GM18870 (cell line): Measurements from ENCODE around the gene FOXP1.
A peak's percentile ranks its signal among the peaks of the same experiment; 100 is the strongest.

ENCODE experiments used
- ATAC-seq: cut with Tn5 transposase; IDR thresholded peaks from one replicate; pipeline ENCODE4 v1.9.1; 2021; ENCODE audit warnings: moderate library complexity; ENCODE audit not compliant: unreplicated experiment

FOXP1 gene

DNA sequence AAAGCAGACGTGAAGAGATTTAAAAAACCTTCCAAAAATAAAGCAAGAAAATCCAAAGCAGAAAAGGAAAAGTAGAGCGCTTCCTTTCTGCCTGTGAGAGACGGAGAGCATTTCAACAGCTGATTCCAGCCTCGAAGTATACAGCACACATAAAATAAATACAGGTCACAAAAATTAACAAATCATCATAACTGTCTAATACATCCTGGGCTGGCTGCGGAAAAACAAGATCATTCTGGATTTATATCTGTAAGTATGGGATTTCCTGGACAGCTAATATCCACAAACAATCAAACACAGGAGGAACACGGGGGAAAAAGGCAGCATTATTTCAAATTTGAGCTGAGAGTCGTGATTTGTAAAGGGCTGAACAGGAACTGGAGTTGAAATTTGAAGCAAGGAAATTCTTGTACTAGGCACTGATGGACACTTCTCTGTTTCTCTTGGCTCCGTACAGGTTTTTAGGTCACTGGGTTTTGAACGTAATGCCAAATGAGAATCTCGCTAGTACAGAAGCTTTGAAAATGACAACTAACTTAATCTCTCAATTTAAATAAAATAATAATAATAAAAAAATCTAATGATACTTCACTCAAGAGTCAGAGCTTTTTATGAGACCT lies 577.7 kb downstream of the FOXP1 start:
- no peak for ATAC-seq

DNA sequence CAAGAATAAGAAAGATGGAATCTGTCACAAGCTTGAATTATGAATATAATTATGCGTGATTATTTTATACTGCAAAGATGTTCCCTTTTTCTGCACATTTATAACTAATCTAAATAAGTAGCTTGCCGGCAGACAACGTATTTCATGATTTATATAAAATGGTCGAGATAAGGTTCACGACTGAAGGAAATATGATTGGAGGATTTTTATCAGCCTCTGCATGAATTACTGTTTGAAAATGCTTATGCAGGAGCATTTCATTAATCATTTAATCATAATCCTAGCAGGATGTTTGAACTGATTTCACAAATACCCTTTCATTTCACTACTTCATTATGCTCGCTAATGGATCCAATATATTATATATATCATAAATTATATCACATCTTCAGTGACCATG lies 580.0 kb downstream of the FOXP1 start:
- no peak for ATAC-seq

DNA sequence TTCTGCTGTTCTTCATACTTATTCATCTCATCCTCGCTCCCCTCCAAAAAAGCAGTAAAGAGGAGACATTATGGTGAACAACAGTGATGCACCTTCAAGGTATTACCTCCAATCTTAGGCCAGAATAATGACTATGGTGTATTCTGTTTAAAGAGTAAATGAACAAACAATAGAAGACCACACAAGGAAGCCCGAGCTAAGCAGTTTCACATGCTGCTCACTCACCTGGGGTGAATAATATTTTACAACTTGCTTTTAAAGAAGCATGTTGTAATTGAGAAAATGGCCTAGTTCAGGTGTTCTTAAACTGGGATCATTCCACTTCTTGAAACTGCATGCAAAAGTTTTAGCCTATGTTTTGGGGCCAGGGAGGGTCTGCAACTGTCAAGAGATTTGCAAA lies 581.2 kb downstream of the FOXP1 start:
- no peak for ATAC-seq

DNA sequence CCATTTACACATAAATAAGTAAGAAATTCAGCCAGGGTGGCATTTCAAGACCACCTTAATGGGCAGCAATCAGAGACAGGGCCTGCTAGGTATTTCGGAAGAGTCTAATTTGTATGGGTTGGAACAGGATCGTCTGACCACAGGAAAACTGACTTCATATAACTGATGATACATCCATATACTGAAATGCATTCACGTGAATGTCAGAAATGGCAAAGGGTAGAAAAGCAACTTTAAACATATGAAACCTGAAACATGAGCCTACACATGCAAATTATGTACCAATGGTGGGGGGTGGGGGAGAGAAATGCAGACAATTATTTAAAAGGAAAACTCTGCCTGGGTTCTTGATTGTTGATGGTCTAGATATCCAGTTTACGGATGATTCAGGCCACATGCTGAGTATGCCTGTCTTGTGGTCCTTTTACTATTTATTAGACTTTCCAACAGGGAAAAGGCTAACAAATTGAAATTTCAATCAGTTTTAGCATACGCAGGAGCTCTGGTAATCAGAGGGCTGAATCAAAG lies 582.2 kb downstream of the FOXP1 start:
- no peak for ATAC-seq

DNA sequence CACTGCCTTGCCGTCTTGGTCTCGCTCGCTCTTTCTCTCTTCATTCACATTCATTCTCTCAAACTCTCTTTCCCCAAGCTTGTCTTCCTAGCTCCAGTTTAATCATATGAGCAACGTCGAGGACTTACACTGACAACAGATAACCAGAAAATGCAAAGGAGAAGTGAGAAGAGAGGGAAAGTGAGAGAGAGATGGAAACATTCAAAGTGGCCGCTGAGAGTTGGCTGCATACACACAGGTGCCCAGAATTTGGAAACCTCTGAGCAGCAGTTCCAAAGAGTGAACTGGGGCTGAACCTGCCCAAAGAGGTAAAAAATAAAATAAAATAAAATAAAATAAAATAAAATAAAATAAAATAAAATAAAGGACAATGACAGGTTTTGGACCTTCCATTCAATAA lies 583.0 kb downstream of the FOXP1 start:
- ATAC-seq = no peak

DNA sequence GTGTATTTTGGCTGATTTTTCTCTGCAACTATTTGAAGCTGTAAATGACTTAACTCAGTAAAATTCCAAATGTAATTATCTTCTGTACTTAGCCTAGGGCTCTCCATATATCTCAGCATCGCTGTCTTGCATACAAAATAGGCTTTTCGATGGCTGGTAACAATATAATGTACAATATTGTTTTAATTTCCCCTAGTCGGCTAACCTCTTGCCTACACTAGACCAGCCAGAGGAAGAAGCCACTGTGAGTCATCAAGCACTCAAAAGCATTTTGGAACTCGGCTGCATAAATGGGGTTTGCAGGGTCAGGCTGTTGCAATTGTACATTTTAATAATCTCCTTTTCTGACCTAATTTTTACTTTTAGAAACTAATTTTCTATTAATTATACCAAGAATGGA lies 583.8 kb downstream of the FOXP1 start:
- ATAC-seq = no peak

DNA sequence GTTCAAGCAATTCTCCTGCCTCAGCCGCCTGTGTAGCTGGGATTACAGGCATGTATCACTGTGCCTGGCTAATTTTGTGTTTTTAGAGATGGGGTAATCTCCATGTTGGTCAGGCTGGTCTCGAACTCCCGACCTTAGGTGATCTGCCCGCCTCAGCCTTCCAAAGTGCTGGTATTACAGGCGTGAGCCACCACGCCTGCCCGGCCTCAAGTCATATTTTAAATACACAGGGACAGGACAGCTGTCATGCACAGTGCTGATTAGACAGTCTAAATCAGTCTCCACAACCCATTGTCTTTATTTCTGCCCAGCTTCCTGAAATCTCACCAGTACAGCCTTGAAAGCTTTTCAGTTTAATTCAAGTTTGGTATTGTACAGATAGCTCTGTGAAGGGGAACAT lies 587.4 kb downstream of the FOXP1 start:
- no peak for ATAC-seq

DNA sequence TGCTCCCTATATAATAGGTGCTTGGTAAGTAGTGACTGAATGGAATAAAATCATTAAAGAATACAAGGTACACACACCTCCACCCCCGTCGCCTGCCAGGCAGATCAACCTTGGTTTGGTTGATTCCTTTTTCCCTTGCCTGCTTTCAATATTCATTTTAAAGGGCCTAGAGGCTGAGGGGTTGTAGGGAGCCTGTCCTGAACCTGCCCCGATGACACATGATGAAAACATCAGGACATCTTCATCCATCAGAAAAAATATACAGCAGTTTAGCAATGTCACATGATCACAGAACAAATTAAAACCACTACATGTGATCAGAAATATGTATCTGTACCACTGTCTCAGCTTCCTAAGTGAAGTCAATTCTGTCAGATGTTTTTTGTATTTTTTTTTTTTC lies 588.9 kb downstream of the FOXP1 start:
- ATAC-seq = no peak

DNA sequence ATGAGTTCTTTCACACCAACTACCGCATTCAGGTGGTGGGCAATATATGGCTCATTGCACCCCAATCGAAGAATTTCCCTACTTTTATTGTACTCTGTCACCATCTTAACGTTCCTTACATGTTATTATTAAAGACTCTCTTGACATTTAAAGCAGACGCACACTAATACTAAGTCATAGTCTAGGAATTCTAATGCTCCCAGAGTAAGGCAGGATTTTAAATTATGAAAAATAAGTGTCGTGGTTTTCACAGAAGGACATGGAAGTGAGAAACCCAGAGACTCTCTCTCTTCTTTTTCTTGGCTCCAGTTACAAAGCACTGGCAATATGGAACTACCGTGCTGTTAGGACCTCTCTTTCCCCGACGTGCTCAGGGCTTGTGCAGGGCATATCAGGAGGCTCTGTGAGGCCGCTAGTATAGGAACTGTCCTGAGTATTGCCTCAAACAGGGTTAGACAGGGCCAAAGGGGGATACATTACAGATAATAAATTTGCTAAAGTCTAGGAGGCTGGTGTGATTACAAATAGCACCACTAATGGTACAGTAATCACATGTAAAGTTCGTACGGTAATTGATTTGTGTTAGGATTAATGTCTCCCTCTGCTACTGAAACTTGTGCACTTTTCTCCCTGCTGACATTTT lies 590.8 kb downstream of the FOXP1 start:
- no peak for ATAC-seq

DNA sequence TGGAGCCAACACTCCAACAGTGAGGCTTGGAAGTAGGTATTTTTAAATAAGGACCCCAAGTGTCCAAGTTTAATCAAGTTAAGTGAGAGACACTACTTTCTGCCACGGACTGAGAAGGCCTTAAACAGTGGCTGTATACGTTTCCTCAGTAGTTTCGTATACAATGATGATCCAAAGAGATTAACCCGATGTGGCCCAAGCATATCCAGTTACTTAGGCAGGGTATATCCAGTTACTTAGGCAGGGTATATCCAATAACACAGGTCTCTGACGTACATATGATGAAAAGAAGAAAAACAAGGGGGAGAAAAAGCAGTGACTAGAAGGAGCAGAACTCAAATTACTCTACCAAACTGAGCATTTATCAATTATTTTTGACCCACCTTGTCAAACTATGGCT lies 591.4 kb downstream of the FOXP1 start:
- no peak for ATAC-seq

DNA sequence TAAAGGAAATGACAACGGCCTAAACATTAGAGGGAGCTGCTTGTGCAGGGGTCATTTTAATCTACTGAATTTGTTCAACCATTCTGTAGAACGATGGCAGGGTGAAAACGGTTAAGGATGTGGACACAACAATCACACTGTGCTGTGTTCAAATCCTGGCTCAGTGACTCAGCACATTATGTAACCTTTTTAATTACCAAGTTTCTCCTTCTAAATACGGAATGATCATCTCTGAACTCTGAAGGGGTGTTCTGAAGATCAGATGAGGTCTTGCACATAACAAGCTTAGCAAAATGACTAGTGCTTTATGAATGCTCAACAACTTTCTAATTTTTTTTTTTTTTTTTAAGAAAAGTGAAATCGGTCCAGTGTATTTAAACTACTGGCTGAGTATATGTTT lies 592.8 kb downstream of the FOXP1 start:
- no peak for ATAC-seq

DNA sequence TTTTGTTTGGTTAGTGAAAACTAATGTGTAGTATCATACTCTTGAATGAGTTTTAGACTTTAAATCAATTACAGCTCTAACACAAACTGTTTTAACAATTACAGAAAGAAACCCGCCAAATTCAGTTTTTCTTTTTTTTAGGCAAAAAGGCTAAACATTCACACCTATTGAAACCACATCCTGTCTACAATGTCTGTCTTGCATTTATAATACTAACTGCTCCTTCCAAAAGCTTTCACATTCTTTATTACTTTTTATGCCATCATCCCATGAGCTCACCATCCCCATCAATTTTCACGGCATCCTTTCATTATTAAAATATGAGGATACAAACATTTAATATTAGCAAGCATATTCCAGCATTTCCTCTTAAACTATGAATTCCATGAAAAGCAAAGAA lies 593.3 kb downstream of the FOXP1 start:
- no peak for ATAC-seq

DNA sequence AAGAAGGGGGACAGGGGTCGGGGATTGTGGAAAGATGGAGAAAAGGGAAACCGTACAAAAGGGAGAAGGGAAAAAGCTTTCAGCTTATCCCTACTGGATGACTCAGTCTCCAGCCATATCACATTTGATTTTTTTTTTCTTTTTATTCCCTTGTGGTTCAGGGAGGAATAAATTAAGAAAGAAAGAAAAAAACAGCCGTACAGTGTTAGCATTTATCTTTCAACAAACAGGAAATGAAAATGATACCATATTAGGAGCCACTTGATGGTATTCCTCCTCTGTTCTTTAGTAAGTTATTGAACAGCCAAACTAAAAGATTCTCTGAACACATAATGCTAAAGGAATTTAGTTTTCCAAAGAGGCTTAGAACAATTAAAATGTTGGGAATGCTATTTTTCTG lies 594.4 kb downstream of the FOXP1 start:
- no peak for ATAC-seq

DNA sequence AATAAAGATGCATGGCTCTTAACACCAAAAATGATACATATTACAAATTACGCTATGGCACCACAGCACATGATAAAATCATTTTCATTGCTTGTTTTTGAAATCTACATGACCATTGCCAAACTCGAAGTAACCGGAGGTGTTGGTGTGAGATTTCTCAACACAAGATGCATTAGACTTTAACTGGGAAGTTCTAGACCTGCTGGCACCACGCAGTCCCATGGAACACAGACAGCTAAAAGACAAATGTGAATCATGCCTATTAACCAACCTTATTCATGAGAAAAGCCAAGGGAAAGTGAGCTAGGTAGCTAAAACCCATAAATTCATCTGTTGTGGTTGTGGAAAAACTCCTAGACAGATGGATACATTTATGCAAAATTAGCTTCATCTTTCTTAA lies 595.4 kb downstream of the FOXP1 start:
- ATAC-seq = no peak

DNA sequence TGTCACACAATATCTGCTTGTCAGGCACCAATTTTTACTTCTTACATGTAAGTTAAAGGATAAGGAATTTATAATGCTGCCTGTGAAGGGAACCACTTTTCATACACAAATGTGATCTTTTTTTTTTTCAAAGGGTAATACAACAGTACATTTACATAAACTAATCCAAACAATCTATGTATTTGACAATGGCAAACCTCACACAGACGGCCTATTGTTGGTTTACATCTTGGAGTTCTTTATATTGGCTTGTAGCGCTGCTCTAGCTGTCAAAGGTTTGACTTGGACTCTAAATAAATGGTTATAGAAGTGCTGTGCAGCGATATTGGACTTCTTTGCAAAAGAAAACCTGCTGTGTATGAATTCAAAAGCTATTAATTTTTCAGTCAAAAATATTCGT lies 598.0 kb downstream of the FOXP1 start:
- no peak for ATAC-seq

DNA sequence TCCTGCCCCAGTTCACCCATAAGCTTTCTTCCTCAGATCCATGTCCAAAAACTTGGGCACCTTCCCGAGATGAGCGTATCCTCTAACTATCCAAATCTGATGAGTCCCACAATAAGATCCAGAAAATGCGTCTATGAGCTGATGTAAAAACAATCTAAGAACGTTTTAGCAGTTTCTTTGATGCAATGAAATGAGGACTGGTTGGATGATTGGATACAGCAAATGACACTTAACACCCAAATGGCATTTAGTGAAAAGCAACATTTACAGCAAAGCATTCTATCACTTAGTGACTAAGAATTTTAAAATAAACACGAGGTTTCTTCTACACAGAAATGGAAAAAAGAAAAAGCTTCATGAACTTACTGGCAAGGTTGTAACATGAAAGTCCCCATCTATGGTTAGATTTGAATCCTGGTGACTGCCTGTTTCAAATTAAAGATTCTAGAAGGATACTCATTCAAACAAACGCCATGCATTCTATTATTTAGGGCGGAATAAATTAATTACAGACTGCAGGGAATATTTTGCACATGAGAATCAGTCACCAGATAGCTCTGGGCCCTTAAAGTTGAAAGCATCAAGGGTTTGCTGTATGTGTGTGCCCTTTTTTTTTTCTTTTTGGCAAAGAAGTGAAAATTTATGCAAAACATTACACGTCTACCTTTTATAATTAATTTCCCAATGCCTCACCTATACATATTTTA lies 598.6 kb downstream of the FOXP1 start:
- no peak for ATAC-seq

DNA sequence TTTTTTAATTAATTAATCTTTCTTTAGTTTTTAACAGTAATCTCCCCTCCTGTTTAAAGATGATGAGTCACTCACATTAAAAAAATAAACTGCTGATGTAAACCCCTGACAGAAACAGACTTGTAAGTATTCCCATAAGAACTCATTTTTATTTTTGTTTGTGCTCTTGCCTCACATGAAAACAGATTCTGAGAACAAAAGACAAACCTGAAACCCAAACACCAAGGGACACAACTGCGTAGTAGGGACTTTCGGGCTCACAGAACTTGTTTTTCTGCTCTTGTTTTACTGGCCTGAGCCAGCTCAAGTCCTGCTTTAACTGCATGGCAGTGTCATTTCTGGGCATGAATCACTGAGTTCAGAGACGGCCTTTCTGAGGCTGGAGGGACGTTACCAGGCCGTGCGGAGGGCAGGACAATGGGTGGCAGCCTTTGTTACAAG lies 600.8 kb downstream of the FOXP1 start:
- peak; percentile 66 for ATAC-seq

DNA sequence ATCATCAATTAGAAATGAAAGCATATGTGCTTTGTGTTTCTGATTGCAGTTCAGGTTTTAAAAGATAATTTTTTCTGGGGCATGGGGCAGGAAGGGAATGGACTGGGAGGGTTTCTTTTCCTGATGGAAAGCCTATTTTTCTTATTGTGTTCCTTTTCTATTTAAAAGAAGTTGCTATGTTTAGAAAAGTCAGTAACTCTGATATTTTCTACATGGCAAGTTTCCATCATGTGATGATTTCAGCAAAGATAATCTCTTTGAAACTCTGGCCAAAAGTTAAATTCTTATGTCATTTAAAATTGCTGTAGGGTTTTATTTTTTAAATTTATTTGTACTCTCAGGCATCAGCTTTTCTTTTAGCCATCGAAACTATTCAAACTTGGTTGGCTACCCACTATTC lies 601.2 kb downstream of the FOXP1 start:
- ATAC-seq = no peak

DNA sequence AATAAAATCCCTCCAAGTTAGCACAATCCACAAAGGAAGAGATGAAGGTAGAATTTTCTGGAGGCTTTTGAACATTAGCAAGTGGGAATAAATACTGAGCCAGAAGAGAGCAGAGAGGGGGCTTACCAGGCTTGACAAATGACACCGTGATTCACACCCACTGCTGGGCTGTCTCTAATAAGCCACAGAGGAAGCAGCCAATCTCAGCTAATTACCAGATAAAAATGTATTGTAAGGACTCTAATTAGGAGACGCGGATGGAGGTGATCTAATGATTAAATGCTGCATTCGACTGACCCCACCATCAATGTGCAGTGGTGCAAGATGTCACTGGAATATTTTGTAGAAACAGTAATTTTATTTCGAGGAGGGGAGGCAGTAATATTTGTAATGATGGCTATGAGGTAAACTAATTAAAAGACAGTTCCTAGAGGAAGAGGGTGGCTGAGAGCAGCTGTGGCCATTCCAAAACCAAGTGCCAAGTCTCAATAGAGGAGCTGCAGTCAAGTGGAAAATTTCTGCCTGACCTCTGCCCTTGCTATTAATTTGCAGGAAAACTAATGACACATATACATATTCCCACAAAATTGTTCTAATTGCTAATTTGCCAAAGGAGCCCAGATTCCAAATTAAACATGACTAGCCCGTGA lies 602.2 kb downstream of the FOXP1 start:
- ATAC-seq = no peak

DNA sequence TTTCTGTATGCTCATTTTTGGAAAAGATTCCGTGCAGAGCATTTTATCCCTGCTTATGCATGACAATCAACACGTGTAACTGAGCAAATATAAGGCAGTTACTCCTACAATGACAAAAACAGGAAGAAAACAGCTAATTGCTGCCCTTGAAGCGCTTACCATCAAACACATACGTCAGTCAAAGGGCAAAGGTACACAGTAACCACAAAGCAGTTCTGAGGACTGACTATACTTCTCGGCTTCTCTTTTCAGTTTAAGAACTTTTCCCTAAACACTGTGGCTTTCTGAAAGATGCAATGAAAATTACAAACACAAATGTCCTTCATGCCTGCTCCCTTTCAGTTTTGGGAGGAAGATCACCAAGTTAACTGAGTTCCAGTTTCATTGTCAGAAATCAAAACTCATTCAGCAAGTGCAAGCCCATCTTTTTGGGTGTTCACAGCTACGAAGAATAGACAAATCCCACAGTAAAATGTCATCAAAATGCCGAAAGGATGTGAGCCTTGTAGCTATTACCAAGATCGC lies 602.8 kb downstream of the FOXP1 start:
- no peak for ATAC-seq

DNA sequence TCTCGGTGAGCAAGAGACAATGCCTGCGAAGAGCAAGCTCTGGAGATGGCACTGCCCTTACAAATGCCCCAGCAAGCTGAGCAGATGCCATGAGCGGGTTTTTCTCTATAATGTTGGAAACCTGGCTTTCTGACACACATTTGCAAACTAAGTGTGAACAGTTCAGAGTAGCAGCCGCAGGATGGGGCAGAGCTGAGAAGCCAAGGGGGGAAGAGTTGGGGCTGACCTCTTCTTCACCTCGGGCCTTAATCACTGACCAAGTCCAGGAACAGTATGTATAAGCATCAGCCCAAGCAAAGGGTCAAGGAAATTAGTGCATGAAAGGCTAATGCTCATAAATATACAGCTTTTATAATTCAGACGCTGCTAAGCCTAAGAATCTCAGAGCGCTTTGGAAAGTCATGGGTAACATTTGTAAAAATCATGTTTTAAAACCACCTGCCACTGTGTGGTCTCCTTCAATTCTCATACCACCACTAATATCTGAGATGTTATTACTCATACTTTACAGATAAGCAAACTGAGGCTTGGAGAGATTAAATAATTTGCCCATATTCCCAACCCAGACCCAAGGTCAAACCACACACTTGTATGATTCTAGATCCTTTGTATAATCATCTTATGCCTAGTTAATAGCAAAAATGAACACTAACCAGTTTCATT lies 603.4 kb downstream of the FOXP1 start:
- ATAC-seq = no peak
